NCI-H1436 (cell line): ENCODE measurements around the gene PAMR1.
"Not testable (repeated sequence)": the region's sequence is repeated elsewhere in the genome, so short reads cannot be mapped to it uniquely, and the experiment has no call there.

Experiments used
- DNase-seq: peaks from one replicate; lab custom pipeline; 2025; lab: John Stamatoyannopoulos, UW

PAMR1 gene

DNA sequence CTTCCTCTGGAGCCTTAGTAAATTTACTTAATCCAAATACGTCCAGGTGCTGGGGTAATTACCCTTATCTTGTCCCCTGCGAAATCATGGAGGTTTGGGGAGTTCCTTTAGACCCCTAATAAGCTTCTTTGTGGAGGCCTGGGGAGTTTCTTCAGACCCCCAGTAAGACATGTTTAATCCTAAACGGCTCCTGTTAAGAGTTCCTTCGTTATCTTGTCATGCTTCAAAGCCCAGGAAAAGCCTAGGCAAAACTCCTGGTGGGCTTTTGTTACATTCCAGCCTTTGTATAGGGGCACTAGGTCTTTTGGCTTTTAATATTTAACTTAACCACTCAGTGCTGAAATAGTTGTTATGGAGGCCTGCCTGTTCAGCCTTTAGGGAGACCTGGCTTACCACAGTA lies 18.1 kb upstream of the PAMR1 start:
- DNase-seq: no peak

- DNase-seq: no peak
Measured at GRCh38 chr11:35541621-35542375, 16.4 kb upstream of the PAMR1 start.

DNA sequence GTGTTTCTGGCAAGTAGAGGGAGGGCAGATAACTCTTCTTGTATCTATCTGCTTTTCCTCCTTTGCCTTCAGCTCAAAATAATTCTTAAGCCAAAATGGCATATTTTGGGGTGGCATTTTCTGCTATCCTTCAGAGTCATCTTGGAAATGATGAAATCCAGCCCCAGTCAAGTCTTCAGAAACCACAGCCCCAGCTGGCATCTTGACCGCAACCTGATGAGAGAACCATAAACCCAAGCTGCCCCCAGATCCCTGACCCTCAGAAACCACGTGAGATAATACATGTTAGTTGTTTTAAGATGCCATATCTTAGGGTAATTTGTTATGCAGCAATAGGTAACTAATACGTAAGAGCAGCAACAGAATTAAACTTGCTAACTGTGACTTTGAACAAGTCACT lies 15.1 kb upstream of the PAMR1 start:
- no peak for DNase-seq

- DNase-seq: no peak
Measured at GRCh38 chr11:35539781-35540281, 14.4 kb upstream of the PAMR1 start.

GRCh38 chr11:35539256-35539655 lies 13.8 kb upstream of the PAMR1 start:
- no peak for DNase-seq

DNA sequence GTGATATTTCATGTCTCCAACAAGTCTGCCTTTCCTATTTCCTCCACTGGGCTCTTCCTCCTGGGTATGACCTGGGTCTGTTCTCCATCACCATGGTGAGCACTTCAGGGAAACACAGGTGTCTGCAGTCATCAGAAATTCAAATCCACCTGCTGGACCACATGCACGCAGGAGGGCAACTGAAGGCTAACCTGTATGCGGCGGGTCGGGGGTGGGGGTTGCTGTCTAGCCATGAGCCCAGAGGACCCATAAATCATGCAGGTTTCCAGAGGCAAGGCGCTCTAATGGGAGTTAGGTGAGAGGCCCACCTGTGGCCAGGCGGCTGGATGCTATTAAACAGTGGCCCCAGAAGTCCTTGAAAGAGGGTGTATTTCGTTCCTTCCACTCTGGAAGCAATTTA lies 11.1 kb upstream of the PAMR1 start:
- no peak for DNase-seq

DNA sequence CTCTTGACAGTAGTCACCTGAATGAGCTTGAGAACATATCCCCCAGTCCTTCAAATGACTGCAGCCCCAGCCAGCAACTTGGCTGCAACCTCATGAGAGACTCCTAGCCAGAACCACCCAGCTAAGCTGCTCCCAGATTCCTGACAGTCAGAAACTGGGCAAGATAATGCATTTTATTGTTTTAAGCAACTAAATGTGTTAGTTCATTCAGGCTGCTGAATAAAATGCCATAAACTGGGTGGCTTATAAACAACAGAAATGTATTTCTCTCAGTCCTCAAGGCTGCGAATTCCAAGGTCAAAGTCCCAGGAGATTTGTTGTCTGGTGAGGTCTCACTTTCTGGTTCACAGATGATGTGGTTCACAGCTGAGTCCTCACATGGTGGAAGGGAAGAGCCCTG lies 5.8 kb upstream of the PAMR1 start:
- DNase-seq: no peak

DNA sequence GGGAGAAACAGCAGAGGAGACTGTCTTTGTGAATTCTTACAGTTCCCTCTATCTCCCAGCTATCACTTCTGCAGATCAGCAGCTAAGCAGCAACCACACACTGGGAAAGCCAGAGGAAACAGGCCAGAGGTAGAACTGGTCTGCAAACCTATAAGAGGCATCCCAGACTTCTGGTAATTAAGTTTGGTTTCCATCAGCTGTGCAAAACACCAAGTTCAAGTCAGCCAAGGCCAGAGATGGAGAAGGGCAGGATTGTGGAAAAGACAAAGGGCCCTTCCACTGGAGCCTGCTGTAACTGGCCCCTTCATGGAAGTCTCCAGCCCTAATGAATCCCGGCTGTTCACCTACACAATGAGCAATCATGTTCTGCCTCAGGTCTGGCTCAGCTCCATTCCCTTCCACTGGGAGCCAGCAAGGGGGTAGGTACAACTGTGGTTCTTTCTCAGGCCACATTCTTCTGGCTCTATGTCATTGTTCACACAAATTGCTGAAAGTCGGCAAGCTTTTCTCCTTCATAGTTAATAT lies 4.6 kb upstream of the PAMR1 start:
- DNase-seq: no peak

DNA sequence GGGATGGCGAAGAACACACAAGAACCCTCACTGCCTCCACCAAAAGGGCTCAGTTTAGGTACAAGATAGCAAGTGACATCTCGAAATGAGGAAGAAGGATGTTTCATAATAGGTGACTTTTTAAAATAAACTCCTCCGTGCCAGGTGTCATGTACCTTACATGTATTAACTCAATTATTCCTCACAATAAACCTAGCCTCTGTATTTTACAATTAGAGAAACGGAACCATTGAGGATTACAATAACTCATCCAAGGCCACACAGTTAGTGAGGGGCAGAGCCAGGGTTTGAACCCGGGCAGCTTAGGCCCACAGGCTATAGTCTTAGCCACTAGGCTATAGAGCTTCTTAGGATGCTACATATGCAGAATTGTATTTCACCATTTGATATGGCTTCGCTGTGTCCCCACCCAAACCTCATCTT lies 965 bp upstream of the PAMR1 start:
- no peak for DNase-seq

DNA sequence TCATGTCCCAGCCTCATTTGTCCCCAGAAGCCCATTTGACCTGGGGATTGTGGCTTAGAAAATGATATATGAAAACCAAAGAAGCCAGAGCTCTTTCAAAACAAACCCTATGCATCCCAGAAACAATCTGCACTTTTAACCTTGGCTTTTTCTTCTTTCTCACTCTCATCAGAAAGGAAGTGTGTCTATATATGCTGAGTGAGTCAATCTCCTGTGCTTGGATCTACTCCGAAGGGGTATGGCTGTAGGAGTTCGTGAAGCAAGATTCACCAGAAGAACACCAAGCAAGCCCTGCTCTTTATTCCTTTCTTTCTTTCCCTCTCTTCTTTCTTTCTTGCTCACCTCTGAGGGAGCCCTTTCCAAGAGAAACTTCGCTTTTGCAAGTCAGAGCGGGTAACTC lies 636 bp downstream of the PAMR1 start:
- DNase-seq: no peak

- DNase-seq: no peak
Measured at GRCh38 chr11:35523861-35524260, 1.6 kb downstream of the PAMR1 start.

- no peak for DNase-seq
Measured at GRCh38 chr11:35523331-35523768, 2.1 kb downstream of the PAMR1 start.

DNA sequence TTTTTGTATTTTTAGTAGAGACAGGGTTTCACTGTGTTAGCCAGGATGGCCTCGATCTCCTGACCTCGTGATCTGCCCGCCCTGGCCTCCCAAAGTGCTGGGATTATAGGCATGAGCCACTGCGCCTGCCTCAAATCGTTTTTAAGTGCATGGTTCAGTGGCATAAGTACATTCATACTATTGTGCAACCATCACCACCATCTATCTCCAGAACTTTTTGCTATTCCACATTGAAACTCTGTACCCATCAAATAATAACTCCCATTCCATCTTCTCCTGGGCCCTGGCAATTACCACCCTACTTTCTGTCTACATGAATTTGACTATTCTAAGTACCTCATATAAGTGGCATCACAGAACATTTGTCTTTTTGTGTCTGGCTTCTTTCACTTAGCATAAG lies 3.3 kb downstream of the PAMR1 start:
- not testable (repeated sequence) for DNase-seq

- no peak for DNase-seq
Measured at GRCh38 chr11:35520376-35520775, 5.0 kb downstream of the PAMR1 start.

- DNase-seq: no peak
Measured at GRCh38 chr11:35518766-35519165, 6.7 kb downstream of the PAMR1 start.

DNA sequence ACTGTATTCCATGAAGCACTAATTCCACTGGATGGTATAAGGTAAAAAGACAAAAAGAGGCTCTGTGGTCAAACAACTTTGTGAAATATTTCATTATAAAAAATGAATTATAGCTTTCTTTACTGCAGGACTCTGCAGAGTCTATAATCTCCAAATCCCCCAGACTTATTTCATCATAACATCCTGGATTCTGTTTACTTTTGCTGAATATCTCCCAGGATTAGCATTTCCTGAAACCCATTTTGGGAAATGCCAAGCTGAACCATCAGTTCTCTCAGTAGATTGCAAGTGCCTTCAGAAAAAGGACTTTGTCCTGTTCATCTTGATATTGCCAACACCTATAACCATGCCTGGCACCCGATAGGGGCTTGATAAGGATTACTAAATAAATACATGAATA lies 7.9 kb downstream of the PAMR1 start:
- DNase-seq: no peak

DNA sequence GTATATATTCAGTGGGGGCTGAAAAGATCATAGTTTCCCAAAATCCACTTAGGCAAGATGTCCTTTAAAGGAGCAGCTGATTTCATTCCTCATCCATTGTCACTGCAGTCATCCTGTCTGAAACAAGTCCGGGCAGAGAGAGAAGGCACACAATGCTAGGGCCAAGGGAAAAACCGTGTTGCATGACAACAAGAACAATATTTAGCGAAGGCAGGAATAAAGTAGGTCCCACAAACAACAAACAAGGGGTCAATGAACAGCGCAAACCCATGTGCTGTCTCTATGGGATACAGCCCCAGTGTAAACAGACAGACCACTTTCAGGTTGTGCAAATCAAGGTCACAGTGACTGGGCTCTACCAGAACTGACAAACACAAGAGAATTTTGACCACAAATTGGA lies 9.0 kb downstream of the PAMR1 start:
- DNase-seq: no peak

- no peak for DNase-seq
Measured at GRCh38 chr11:35515224-35515623, 10.2 kb downstream of the PAMR1 start.

DNA sequence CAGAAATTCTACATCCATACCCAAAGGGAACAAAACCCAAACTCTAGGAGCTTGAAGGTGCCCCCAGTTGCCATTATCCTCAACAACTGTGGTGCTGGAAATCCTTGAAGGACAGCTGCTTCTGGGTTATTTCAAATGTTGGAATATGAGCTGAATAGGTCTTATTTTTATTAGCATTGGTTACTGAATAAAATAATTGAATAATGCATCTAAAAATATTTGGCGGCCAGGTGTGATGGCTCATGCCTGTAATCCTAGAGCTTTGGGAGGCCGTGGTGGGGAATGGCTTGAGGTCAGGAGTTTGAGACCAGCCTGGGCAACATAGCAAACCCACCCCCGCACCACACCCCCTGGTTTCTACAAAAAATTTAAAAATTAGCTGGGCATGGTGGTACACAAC lies 10.9 kb downstream of the PAMR1 start:
- no peak for DNase-seq

DNA sequence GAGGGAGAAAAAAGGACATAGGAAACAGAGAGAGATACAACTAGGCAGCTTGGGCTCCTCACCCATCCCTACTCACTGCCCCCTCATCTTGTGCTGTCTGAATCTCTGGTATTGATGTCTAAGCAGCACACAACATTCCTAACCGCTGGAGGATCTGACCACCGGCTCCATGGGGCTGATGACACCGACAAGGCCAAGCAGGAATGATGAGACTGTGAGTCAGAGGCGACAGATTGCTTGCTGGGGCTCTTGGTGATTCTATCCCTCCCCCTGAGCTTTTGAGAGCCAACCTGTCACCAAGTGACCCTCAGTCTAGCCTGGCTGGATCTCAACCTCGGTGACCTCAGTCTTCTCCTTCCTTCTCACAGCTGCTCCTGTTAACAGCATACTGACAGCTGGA lies 13.8 kb downstream of the PAMR1 start:
- no peak for DNase-seq

- no peak for DNase-seq
Measured at GRCh38 chr11:35507688-35508087, 17.7 kb downstream of the PAMR1 start.

- DNase-seq: no peak
Measured at GRCh38 chr11:35501776-35502175, 23.6 kb downstream of the PAMR1 start.

DNA sequence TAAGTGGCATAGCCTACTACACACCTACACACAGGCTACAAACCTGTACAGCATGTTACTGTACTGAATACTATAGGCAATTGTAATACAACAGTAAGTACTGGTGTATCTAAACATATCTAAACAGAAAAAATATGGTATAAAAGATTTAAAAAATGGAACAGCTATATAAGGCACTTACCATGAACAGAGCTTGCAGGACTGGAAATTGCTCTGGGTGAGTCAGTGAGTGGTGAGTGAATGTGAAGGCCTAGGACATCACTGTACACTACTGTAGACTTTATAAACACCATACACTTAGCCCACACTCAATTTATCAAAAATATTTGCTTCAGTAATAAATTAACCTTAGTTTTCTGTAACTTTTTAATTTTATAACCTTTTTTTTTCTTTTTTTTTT lies 24.7 kb downstream of the PAMR1 start:
- no peak for DNase-seq

DNA sequence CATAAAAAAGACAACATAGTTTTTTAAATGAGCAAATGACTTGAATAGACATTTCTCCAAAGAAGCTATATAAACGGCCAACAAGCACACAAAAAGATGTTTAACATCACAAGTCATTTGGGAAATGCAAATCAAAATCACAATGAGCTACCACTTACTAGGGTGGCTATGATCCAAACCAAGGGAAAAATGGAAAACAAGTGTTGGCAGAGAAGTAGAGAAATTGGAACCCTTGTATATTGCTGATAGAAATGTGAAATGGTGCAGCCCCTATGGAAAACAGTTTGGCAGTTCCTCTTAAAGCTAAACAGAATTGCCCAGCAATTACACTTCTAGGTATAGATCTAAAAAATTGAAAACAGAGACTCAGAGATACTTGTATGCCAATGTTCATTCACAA lies 29.0 kb downstream of the PAMR1 start:
- no peak for DNase-seq
